ENCODE data around the gene MCF2L2.

DNA sequence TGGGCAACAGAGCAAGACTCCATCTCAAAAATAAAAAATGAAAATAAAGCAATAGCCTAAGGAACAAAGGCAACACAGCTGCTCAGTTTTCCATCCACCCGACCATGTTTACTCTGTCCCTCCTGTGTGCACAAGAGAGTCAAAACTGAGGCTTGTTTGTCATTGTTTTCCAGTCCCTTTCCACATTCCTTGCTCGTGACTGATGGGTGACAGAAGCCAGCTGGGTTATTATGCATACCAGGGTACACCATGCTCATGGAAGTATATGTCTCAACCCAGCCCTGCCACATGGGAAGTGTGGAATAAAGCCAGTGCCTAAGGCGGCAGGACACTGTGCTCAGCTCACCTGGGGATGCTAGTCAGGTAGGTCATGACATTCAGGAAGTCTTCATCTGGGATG, 49.5 kb downstream of the MCF2L2 start:
- TF ChIP-seq EZH2 (IDR thresholded peaks at IDR 0.05; ENCODE audit: low read depth): no peak
- no peak for TF ChIP-seq CTCF (conservative IDR thresholded peaks at IDR 0.05)
